HG03095 (cell line): ENCODE results near the gene ANXA2R.
"Not testable (repeated sequence)": the region's sequence is repeated elsewhere in the genome, so short reads cannot be mapped to it uniquely, and the experiment has no call there.

Experiments
- ATAC-seq: cut with Tn5 transposase; IDR thresholded peaks from one replicate; pipeline ENCODE4 v1.9.1; 2021; ENCODE audit warnings: moderate library complexity; ENCODE audit not compliant: unreplicated experiment

The ANXA2R gene

DNA sequence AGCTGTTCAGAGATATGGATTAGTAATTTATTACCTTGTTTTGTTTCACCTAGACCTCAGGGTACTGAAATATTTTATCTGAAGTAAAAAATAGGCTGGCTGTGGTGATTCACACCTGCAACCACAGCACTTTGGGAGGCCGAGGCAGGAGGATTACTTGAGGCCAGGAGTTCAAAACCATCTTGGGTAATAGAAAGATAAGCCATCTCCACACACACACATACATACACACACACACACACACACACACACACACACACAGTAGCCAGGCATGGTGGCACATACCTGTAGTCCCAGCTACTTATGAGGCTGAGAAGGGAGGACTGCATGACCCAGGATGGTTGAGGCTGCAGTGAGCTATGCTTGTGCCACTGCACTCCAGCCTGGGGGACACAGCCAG, 3.7 kb downstream of the ANXA2R start:
- ATAC-seq, result no peak

DNA sequence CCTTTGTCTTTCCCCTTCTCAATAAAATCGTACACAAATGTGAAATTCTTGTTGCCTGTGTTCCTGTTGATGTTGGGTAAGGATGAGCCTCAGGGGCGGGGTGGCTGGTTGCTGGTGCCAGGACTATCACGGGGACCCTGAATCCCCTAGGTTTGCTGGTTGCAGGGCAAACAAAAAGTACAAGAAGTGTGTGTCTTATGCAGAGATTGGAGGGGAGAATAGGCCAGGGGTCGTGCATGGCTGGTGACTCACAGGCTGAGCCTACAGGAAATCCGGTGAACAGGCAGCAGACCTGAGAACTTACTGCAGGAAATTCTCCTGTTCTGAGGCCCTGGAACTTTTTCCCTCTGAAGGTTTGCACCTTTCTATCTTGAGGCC, 5.5 kb downstream of the ANXA2R start:
- no peak for ATAC-seq

DNA sequence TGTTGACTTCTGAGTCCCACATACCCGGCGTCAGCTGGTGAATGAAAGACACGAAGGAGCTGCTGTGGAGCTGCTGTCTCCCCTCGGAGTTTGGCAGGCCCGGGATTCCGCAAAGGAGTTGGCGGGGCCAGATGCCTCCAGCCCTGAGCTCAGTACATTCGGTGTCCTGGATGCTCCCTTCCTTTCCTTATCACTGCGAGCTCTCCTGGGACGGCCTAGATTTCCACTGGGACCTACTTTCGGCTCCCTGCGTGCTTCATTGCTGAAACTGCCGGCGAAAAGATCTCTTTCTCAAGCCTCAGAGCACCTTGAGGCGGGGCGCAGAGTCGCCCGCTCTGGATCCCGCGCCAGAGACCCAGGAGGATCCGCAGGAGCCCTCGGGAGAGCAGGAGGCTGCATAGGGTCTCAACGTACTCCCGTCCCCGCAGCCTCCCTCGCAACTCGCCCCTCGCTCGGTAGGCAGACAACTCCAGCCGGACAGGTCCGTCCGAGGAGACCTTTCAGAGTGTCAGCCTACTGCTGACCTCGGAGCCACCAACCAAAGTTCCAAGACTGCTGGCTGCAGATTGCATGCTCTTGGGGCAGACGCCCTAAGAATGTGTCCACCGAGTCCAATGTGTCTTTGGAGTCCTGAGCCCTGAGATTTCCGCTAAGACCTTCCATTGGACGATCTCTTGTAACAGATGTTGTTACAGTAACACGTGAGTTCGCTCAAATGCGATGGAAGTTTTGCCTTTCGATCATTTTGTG, 6.1 kb downstream of the ANXA2R start:
- ATAC-seq, result no peak

DNA sequence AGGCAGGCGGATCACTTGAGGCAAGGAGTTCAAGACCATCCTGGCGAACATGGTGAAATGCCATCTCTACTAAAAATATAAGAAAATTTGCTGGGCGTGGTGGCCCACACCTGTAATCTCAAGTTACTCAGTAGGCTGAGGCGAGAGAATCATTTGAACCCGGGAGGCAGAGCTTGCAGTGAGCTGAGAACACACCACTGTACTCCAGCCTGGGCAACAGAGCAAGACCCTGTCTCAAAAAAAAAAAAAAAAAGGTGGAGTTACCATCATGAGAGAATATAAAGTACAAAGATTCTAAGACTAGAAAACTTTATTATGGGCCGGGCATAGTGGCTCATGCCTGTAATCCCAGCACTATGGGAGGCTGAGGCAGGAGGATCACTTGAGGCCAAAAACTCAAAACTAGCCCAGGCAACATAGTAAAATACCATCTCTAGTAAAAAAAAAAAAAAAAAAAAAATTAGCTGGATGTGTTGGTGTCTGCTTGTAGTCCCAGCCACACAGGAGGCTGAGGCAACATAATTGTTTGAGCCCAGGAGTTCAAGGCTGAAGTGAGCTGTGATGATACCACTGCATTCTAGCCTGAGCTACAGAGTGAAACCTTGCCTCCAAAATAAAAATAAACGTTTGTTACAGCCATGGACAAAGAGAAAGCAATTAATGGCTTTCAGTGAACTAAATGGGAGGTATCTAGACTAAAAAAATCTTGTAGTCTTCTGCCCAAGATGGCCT, 12.9 kb downstream of the ANXA2R start:
- no peak for ATAC-seq

DNA sequence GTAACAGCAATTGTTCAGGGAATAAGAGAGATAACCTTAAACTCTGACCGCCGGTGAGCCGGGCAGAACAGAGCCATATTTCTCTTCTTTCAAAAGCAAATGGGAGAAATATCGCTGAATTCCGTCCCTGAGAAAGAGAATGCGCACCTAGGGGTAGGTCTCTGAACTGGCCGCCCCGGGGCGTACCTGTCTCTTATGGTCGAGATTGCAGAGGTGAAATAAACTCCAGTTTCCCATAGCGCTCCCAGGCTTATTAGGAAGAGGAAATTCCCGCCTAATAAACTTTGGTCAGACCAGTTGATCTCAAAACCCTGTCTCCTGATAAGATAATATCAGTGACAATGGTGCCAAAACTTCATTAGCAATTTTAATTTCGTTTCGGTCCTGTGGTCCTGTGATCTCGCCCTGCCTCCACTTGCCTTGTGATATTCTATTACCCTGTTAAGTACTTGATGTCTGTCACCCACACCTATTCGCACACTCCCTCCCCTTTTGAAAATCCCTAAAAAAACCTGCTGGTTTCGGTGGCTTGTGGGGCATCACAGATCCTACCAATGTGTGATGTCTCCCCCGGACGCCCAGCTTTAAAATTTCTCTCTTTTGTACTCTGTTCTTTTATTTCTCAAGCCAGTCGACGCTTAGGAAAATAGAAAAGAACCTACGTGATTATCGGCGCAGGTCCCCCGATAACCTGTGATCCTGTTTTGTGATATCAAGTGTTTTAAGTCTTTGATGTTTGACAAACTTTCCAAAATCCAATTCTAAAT, 14.8 kb downstream of the ANXA2R start:
- ATAC-seq, result not testable (repeated sequence)

DNA sequence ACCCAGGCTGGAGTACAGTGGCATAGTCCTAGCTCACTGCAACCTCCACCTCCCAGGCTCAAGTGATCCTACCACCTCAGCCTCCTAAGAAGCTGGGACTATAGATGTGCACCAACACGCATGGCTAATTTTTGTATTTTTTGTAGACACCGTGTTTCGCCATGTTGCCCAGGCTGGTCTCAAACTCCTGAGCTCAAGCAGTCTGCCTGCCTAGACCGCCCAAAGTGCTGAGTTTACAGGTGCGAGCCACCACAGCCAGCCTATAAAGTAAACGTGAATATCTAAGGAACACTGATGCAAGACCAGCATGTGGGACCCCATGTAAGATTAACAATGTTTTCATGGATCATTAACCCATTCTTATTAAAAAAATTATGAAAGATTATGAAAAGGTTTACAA, 15.9 kb downstream of the ANXA2R start:
- ATAC-seq, result no peak

DNA sequence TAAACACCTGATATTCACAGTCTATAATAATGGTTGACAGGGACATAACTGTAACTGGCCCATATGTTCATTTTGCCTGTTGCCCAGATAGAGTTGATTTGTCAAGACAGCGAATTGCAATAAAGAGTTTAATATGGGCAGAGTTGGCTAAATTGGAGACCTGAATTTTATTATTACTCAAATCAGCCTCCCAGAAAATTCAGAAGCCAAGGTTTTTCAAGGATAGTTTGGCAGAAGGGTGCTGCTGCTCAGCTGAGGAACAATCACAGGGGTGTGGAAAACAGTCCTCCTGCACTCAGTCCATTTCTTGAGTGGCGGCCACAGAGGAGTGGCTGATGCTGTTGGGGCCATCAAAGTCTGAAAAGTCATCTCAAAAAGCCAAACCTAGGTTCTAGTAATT, 19.0 kb downstream of the ANXA2R start:
- no peak for ATAC-seq

DNA sequence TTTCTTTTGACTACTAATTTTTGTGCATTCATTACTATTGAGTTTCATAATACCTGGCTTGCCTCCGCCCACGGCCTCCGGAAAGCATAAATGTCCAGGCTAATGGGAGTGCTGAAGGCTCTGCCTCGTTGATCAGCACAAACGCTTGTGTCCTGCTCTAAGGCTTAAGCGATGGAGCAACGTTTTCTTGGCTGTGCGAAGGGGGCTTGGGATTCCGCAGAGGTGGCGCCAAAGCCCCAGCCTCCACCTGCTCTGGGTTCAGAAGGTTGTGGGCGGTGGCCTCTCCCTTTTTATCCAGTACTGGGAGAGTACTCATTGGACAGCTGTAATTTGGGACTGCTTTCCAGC, 19.7 kb downstream of the ANXA2R start:
- peak; percentile 14 for ATAC-seq

DNA sequence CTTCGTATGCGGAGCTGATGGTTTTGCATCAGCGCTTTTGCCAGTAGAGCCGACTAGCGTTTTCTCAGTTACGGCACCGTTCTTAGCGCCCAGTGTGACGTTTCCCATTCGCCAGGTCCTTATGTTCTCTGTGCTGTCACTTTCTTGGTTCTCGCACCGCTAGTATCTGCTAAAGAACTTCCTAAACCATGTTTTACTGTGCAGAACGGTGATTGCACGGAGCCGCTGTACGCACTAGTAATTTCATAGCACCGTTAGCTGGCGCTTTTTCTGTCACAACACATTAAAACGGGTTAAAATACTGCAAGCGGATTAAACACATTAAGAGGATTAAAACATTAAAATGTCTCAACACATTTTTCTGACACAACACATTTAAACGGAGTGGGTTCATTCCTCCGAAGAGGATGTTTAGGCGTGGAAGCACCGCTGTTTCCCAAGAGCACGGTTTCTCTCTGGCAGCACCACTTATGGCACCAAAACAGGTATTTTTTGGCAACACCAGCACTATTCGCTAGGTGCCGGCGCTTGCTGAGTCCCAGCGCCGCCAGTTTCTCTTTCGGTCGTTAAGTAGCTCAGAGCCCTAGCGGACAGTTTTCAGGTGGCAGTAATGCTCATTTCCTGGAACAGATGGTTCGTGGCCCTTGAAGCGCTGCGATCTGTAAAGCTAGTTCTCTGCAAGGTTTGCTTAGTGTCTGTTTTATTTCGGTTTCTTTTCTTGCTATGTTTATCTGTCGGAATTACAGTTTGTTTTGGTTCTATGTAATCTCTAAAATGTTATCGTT, 20.3 kb downstream of the ANXA2R start:
- peak; percentile 63 for ATAC-seq

DNA sequence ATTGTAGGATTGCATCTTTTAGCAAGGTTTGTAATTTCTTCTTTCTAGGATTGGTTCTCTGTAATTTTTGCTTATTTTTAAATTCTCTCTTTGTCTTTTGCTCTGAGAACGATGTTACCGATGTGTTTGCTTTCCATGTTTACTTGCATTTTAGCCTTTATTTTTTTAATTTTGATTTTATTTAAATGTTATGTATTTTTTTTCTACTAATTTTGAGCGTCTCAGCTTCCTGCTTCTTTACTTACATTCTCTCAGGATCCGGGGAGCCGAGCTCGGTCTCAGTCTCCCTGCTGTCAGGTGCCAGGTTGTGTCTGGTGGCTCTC, 20.9 kb downstream of the ANXA2R start:
- no peak for ATAC-seq

DNA sequence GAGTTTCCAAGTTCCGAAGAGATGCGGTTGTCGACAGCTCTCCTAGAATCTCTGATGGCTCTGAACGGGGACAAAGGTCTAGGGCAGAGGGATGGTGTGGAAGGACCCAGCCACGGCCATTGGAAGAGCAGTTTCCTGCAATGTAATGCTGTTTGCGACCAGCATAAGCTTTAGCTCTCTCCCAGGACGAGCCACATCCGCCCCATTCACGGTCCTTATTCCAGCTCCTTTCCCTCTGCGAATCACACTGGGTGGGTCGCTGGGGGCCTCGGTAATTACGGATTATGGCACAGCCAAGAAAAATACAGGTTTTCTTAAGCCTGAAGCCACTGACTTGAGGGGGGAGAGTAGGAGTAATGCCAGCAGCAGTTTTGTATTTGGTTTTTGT, 22.7 kb downstream of the ANXA2R start:
- peak; percentile 20 for ATAC-seq

DNA sequence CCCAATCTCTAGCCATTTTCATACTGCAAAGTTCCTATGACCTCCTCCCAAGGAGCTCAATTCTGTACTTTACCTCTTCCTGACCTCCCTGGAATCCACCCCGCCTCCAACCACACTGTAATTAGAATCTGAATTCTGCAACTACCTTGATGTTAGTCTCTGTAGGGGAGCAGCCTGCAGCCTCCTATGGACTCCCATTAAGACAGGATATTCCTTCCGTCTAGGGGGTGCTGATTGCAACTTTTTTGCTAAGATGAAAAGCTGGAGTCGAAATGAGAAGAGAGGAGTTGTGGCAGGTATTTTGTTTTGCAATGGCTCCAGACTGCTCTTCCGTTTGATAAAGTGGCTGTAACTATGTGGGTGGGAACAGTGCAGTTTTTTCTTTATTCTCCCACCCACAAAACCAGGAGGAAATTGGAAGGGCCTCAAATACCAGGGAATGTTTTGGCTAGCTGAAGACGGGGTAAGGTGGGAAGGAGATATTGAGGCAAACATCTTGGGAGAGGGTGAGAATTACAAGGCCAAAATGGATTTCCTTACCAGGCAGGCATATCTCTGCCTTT, 23.8 kb downstream of the ANXA2R start:
- ATAC-seq, result no peak

DNA sequence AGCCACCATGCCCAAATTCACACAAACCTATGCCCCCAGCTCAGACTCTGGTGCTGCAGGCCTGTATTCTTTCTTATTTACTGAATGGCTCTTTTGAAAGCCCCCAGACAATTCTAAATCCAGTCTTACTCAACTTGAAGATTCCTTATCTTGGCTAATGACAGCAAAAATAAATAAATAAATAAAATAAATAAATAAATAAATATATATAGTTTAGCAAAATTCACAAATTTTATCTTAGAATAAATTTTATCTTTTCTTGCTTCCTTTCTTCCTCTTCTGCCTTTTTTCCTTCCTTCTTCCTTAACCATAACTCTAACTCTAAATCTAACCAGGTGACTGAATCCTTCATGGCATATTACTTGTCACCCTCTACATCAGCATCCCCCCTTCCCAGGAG, 25.6 kb downstream of the ANXA2R start:
- ATAC-seq, result no peak

DNA sequence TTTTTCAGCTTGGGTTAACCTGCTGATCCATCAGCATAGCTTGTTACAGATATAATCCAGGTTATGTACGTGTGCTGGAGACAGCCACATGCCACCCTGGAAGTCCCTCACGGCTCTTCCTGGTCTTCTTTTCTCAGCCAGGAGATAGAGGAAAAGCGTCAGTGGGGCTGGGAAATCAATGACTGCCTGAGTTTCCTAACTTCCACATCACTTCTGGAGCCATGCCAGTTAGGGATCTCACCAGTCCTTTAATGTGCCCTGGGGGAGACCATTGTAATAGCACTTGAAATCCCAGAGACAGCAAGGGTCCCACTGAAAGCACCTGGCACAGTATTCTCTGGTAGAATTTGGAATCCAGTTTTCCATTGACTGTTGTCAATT, 29.2 kb downstream of the ANXA2R start:
- no peak for ATAC-seq

DNA sequence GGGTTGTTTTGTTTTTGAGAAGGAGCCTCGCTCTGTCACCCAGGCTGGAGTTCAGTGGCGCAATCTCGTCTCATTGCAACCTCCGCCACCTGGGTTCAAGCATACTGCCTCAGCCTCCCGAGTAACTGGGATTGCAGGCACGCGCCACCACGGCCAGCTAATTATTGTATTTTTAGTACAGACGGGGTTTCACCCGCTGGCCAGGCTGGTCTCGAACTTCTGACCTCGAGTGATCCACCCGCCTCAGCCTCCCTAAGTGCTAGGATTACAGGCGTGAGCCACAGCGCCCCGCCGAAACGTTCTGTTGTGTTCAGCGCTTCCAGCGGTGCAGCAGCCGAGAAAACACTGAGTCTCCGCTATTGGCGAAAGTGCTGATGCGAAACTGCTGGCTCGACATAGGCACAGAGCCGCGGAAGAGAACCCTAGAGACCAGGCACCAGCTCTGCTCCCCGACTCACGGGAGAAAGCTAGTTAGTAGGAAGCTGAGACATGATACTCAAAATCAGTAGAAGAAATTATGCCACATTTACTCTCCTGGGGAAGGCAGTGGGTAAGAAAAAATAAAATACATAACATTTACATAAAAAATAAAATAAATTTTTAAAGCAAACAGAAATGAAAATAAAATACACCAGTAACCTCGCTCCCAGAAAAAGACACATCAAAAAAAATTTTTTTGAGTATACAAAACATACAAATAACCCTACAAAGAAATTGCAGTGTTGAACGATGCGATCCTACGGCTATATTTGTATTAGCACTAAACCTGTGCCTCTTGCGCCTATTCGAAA, 31.6 kb downstream of the ANXA2R start:
- ATAC-seq, result peak; percentile 44

DNA sequence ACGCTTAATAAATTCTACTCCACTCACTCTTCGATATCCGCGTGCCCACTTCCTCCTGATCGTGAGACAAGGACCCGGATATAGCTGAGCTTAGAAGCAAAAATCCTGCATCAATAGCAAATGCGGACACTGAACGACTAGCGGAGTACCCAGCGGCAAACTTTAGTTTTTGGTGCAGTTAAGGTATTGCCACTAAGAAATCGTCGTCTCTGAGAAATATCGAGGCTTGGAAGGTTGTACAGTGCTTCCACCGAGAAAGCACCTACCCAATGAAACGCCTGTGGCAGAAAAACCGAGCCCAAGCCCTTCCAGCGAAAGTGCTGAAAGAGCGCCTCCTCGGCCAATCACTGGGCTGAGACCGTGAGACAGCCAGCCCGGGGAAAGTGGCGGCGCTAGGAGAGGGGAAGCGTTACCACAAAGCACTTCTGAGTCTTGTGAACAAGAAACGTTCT, 32.2 kb downstream of the ANXA2R start:
- ATAC-seq, result peak; percentile 36

DNA sequence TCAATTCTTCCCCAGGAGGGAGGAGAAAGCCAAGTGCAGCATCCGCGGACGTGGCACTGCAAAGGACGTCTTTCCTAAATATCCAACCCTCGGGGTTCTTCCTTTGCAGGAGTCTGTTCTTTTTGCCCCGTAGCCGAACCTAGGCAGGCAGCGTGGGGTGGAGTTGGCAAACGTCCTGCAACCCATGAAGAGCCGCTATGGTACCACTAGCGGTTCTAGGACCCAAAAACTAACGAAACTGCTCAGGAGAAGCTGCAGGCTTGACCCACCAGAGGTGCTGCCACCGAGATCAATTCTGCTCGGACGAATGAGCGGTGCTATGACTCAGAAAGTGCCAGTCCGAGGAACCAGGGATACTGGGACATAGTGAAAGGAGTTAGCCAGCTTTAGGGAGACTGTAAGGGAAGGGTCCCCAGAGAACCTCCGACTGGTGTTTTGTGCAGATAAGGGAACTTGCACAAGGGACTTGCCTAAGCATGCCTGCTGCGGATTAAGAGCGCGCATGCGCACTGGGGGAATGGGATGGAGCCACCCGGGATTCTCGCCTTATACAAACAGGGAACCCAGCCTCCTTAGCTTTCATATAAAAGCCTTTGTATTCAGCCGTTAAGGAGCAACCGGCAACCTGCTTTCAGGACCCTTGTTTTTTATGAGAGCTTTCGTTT, 32.7 kb downstream of the ANXA2R start:
- no peak for ATAC-seq

DNA sequence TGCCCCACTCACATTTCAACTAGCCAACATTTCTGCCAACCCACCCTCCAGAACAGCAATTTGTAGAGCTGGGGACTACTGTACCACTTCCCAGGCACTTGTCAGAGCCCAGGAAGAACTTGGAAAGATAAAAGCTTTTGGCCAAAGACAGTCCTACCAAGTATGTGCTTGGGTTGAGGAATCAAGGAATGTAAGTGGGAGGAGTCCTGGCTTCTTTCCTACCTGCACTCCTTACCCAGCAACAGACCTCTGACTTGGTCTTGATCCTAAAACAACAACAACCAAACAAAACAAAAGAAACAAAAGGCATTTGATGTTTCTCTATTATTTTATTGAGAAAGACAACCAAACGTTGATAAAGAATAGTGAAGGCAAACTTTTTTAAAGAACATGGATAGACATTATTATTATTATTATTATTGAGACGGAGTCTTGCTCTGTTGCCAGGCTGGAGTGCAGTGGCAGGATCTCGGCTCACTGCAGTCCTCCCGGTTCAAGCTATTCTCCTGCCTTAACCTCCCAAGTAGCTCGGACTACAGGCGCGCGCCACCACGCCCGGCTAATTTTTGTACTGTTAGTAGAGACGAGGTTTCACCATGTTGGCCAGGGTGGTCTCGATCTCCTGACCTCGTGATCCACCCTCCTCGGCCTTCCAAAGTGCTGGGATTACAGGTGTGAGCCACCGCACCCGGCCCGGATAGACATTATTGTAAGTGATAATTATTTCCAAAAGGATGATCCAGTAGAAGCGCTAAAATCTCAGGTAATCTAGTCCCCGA, 33.5 kb downstream of the ANXA2R start:
- ATAC-seq, result no peak

DNA sequence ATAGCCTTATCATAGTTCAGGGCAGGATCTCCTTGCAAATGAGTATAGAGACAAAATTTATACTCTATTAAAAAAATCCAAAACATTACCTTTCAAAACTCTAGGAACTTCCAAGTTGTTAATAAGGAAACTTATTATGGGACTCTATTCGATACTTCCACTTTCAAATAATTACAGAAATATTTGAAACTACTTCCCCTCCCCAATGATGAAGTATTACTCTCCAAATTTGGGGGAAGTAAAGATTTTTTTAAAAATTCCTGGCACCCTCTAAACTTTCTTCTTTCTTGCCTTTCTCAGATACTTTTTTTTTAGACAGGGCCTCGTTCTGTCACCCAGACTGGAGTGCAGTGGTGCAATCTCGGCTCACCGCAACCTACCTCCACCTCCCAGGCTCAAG, 35.1 kb downstream of the ANXA2R start:
- ATAC-seq, result no peak
